Endothelial cell of umbilical vein (primary cell): ENCODE data around the gene ANKRD62. TPM values are rescaled to one million over a fixed set of nuclear protein-coding genes. Genes with fewer than 3 reads are reported as not detected.

Experiments used
- BruUV-seq: library from RNA; stranded (reverse); fragments of 400-500 nt; replicated peaks from 2 replicates; lab custom pipeline; 2021; lab: Mats Ljungman, UMichigan
- CTCF ChIA-PET: fragments of 300-600, 350-600 bp; sonication (Branson Sonifier 250); formaldehyde crosslinking; loops from one replicate; lab custom pipeline; 2021; ENCODE audit warnings: antibody characterized with exemption, inconsistent platforms; lab: Charles Lee
- POLR2A ChIA-PET: fragments of 300-600, 350-600 bp; sonication (Branson Sonifier 250); formaldehyde crosslinking; loops from one replicate; lab custom pipeline; 2021; ENCODE audit warnings: antibody characterized with exemption, inconsistent platforms; lab: Charles Lee
- DNase-seq: peaks from one replicate; pipeline ENCODE4 v3.0.0-alpha.2; 2011; ENCODE audit warnings: low read depth, low spot score
- FAIRE-seq: peaks from 2 replicates; lab custom pipeline; 2011; peaks lifted over from hg19 to GRCh38; lab: Jason Lieb, UNC
- H2AFZ ChIP-seq: 2 replicates; pipeline ENCODE4 v1.6.0; 2012; ENCODE audit warnings: low read depth, low read length, control low read depth, inconsistent platforms
- H3K27ac ChIP-seq: 2 replicates; pipeline ENCODE4 v1.5.1; 2011; ENCODE audit warnings: low read depth, mild to moderate bottlenecking, control low read depth, low read length, moderate library complexity; ENCODE audit not compliant: insufficient read depth
- H3K27me3 ChIP-seq, 2 experiments: 2 replicates each; pipeline versions ENCODE4 v1.6.0 to v1.6.1; 2011; ENCODE audit warnings: low read length in 2 of 2, mixed read lengths in 1 of 2; ENCODE audit not compliant: control insufficient read depth in 2 of 2, insufficient read depth in 2 of 2
- H3K36me3 ChIP-seq, 2 experiments: 2 replicates in 1 of 2; 3 replicates in 1 of 2; pipeline ENCODE4 v1.5.1; 2011; ENCODE audit warnings: low read length in 2 of 2, mild to moderate bottlenecking in 1 of 2, moderate library complexity in 1 of 2; ENCODE audit not compliant: control insufficient read depth in 2 of 2, insufficient read depth in 2 of 2; ENCODE audit errors: extremely low read depth in 1 of 2
- H3K4me1 ChIP-seq: 3 replicates; pipeline ENCODE4 v1.5.1; 2011; ENCODE audit warnings: mild to moderate bottlenecking, low read length; ENCODE audit not compliant: control insufficient read depth, insufficient read depth; ENCODE audit errors: extremely low read depth
- H3K4me2 ChIP-seq: 2 replicates; pipeline ENCODE4 v1.6.1; 2011; ENCODE audit warnings: low read length, control low read depth, mixed read lengths; ENCODE audit not compliant: insufficient read depth
- H3K4me3 ChIP-seq, 3 experiments: fragments of 200-600 bp in 1 of 3; sonication (generic), shearing (Covaris generic) in 1 of 3; replicated peaks in 1 of 3; 2 replicates each; pipeline ENCODE4 v1.5.1; 2011 to 2016; ENCODE audit warnings: control low read depth in 3 of 3, low read length in 3 of 3, mild to moderate bottlenecking in 2 of 3, inconsistent platforms in 1 of 3, low read depth in 1 of 3, moderate library complexity in 1 of 3; ENCODE audit not compliant: insufficient read depth in 1 of 3
- H3K79me2 ChIP-seq: 2 replicates; pipeline ENCODE4 v1.6.0; 2012; ENCODE audit warnings: low read length, inconsistent platforms; ENCODE audit not compliant: control insufficient read depth, insufficient read depth
- H3K9ac ChIP-seq: replicated peaks from 2 replicates; pipeline ENCODE3; 2011; ENCODE audit warnings: low read length, control low read depth; ENCODE audit not compliant: insufficient read depth; ENCODE audit errors: extremely low read depth
- H3K9me1 ChIP-seq: replicated peaks from 3 replicates; pipeline ENCODE4 v1.6.0; 2011; ENCODE audit warnings: mild to moderate bottlenecking, low read length; ENCODE audit not compliant: control insufficient read depth, insufficient read depth; ENCODE audit errors: extremely low read depth
- H3K9me3 ChIP-seq: replicated peaks from 2 replicates; pipeline ENCODE4 v1.5.1; 2012; ENCODE audit warnings: low read length, inconsistent platforms; ENCODE audit not compliant: control insufficient read depth, insufficient read depth
- H4K20me1 ChIP-seq: replicated peaks from 2 replicates; pipeline ENCODE3; 2011; ENCODE audit warnings: mild to moderate bottlenecking, low read length; ENCODE audit not compliant: control insufficient read depth, insufficient read depth; ENCODE audit errors: extremely low read depth
- EZH2 ChIP-seq: IDR thresholded peaks from 2 replicates; pipeline ENCODE4 v1.6.1; 2012; ENCODE audit warnings: borderline replicate concordance, low read depth, mild to moderate bottlenecking, moderate library complexity, low read length, inconsistent platforms; ENCODE audit not compliant: severe bottlenecking
- FOS ChIP-seq: IDR thresholded peaks from 2 replicates; pipeline ENCODE4 v1.6.1; 2011; ENCODE audit warnings: mild to moderate bottlenecking, low read length, moderate library complexity, borderline replicate concordance; ENCODE audit not compliant: insufficient read depth
- GATA2 ChIP-seq: IDR thresholded peaks from 2 replicates; pipeline ENCODE4 v1.7.0; 2011; ENCODE audit warnings: low read depth, mild to moderate bottlenecking, moderate library complexity, mixed read lengths, low read length; ENCODE audit not compliant: insufficient read length, insufficient read depth
- JUN ChIP-seq: IDR thresholded peaks from 2 replicates; pipeline ENCODE4 v1.6.1; 2011; ENCODE audit warnings: borderline replicate concordance, low read depth; ENCODE audit not compliant: insufficient read length, insufficient read depth
- POLR2A ChIP-seq: IDR thresholded peaks from 2 replicates; pipeline ENCODE4 v1.6.1; 2012; ENCODE audit warnings: low read depth, mild to moderate bottlenecking, control low read depth, low read length
- POLR2AphosphoS5 ChIP-seq: IDR thresholded peaks from 2 replicates; pipeline ENCODE4 v1.6.1; 2012; ENCODE audit warnings: low read depth, mild to moderate bottlenecking, control low read depth, low read length, moderate library complexity; ENCODE audit not compliant: insufficient read depth
- dilution Hi-C: fragments of 300-500 bp; cut with MboI; formaldehyde crosslinking; loops from one replicate; pipeline ENCODE4 v1.15.0; 2019; ENCODE audit warnings: low sequenced_read_pairs; ENCODE audit not compliant: extremely low pct_ligation_motif_present
- intact Hi-C: fragments of 100-400 bp; cut with micrococcal nuclease; formaldehyde crosslinking; loops from one replicate; pipeline ENCODE4 v1.10.0; 2022
- polyA plus RNA-seq, 4 experiments: library from polyadenylated mRNA; depleted of rRNA in 3 of 4; stranded (reverse) in 3 of 4; unstranded in 1 of 4; fragments of >200 nt; gene quantifications; 2 replicates each; pipeline versions ENCODE4 v1.2.1 to v1.2.3, GENCODE V29; 2011 to 2012; ENCODE audit warnings: missing spikeins in 1 of 4
- total RNA-seq: library from RNA; stranded (reverse); gene quantifications from 2 replicates; pipeline ENCODE4 v1.2.3, GENCODE V29; 2021
- TF ChIP-seq, protein P1 (sequence below): IDR thresholded peaks from 2 replicates; pipeline ENCODE4 v1.6.1; 2011; ENCODE audit not compliant: insufficient read depth, insufficient read length
- TF ChIP-seq, protein P2 (sequence below), 2 donors: IDR thresholded peaks; 1 replicate in 1 of 2; 2 replicates in 1 of 2; pipeline ENCODE4 v1.5.1; 2011; ENCODE audit warnings: low read length in 2 of 2, mild to moderate bottlenecking in 2 of 2, moderate library complexity in 2 of 2, control low read depth in 1 of 2, inconsistent platforms in 1 of 2, low read depth in 1 of 2; ENCODE audit not compliant: insufficient read depth in 1 of 2; ENCODE audit errors: extremely low read depth in 1 of 2

Gene ANKRD62
- total and polyA plus RNA-seq, 2 donors (not counting 3 experiments of a cell fraction or from before 2014, with no cell fraction given): not detected

GRCh38 chr18:12044591-12044990 lies 49.1 kb upstream of the ANKRD62 start:
- Histone ChIP-seq H3K4me1 (no peaks in the 10 kb centered on the region), H2AFZ (no peak overlapping the region), H3K27me3 (peaks cover 2% of the 10 kb centered on the region in 2 experiments), H3K36me3 (no peaks in the 10 kb centered on the region), H3K9ac (no peak overlapping the region), H3K9me1 (no peaks in the 10 kb centered on the region), H3K9me3 (no peaks in the 10 kb centered on the region), H3K4me3 (no peak overlapping the region), H4K20me1 (no peaks in the 10 kb centered on the region), H3K27ac (no peak overlapping the region), H3K4me2 (no peak overlapping the region), H3K79me2 (no peaks in the 10 kb centered on the region)
- dilution Hi-C loops (no loop called here), intact Hi-C loops (no loop called here)
- TF ChIP-seq POLR2AphosphoS5 (no peak), GATA2 (no peak), POLR2A (no peak), EZH2 (no peak), FOS (no peak), JUN (no peak)
- TF ChIP-seq, protein P1, sequence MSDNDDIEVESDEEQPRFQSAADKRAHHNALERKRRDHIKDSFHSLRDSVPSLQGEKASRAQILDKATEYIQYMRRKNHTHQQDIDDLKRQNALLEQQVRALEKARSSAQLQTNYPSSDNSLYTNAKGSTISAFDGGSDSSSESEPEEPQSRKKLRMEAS: no peak
- TF ChIP-seq, protein P2, sequence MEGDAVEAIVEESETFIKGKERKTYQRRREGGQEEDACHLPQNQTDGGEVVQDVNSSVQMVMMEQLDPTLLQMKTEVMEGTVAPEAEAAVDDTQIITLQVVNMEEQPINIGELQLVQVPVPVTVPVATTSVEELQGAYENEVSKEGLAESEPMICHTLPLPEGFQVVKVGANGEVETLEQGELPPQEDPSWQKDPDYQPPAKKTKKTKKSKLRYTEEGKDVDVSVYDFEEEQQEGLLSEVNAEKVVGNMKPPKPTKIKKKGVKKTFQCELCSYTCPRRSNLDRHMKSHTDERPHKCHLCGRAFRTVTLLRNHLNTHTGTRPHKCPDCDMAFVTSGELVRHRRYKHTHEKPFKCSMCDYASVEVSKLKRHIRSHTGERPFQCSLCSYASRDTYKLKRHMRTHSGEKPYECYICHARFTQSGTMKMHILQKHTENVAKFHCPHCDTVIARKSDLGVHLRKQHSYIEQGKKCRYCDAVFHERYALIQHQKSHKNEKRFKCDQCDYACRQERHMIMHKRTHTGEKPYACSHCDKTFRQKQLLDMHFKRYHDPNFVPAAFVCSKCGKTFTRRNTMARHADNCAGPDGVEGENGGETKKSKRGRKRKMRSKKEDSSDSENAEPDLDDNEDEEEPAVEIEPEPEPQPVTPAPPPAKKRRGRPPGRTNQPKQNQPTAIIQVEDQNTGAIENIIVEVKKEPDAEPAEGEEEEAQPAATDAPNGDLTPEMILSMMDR (IDR thresholded peaks at IDR 0.05; ENCODE audit: extremely low read depth in 1 of 2, insufficient read depth in 1 of 2, low read depth in 1 of 2, low read length in 2 of 2): no peak
- CTCF ChIA-PET: no interaction called here
- POLR2A ChIA-PET: no interaction called here
- no TSS peak for BruUV-seq
- no peak for FAIRE-seq
- DNase-seq: no peak
